H9 (cell line): ENCODE data around the gene ZSWIM6. TPM values are rescaled to one million over a fixed set of nuclear protein-coding genes. Genes with fewer than 3 reads are reported as not detected.

Source experiments
- DNase-seq: peaks from one replicate; pipeline ENCODE4 v3.0.0-alpha.2; 2017
- H2AFZ ChIP-seq: one replicate; pipeline ENCODE4 v1.6.1; 2013; ENCODE audit warnings: mild to moderate bottlenecking, low read length, control low read depth, moderate library complexity
- H2AK5ac ChIP-seq: 2 replicates; pipeline ENCODE4 v1.6.1; 2013; ENCODE audit warnings: low read length, control low read depth, mixed read lengths; ENCODE audit not compliant: insufficient read length
- H2BK120ac ChIP-seq: one replicate; pipeline ENCODE4 v1.6.1; 2013; ENCODE audit warnings: low read depth, mild to moderate bottlenecking, low read length, control low read depth, inconsistent platforms; ENCODE audit not compliant: poor library complexity, severe bottlenecking
- H2BK12ac ChIP-seq: 2 replicates; pipeline ENCODE4 v1.6.1; 2013; ENCODE audit warnings: low read length, control low read depth, mixed read lengths, low read depth; ENCODE audit not compliant: insufficient read length
- H2BK15ac ChIP-seq: 2 replicates; pipeline ENCODE4 v1.6.1; 2013; ENCODE audit warnings: low read depth, low read length, control low read depth
- H2BK20ac ChIP-seq: one replicate; pipeline ENCODE4 v1.6.1; 2013; ENCODE audit warnings: low read depth, mild to moderate bottlenecking, low read length, control low read depth, inconsistent platforms; ENCODE audit not compliant: poor library complexity, severe bottlenecking
- H2BK5ac ChIP-seq: 2 replicates; pipeline ENCODE4 v1.6.1; 2013; ENCODE audit warnings: low read length, control low read depth, mixed read lengths; ENCODE audit not compliant: insufficient read length
- H3K14ac ChIP-seq: 2 replicates; pipeline ENCODE4 v1.6.1; 2013; ENCODE audit warnings: low read length, control low read depth; ENCODE audit not compliant: insufficient read depth
- H3K18ac ChIP-seq: 2 replicates; pipeline ENCODE4 v1.6.1; 2013; ENCODE audit warnings: low read depth, mild to moderate bottlenecking, mixed read lengths, low read length, control low read depth; ENCODE audit not compliant: insufficient read length
- H3K23ac ChIP-seq: 2 replicates; pipeline ENCODE4 v1.6.1; 2013; ENCODE audit warnings: low read length, control low read depth, mixed read lengths, low read depth; ENCODE audit not compliant: insufficient read length
- H3K23me2 ChIP-seq: 2 replicates; pipeline ENCODE4 v1.6.1; 2013; ENCODE audit warnings: low read depth, mild to moderate bottlenecking, mixed read lengths, low read length, control low read depth; ENCODE audit not compliant: insufficient read length, poor library complexity, severe bottlenecking
- H3K27ac ChIP-seq: 2 replicates; pipeline ENCODE4 v1.5.1; 2013; ENCODE audit warnings: low read length, control low read depth, mixed read lengths, low read depth; ENCODE audit not compliant: insufficient read length
- H3K27me3 ChIP-seq: 2 replicates; pipeline ENCODE4 v1.6.1; 2013; ENCODE audit warnings: low read length, control low read depth, inconsistent platforms; ENCODE audit not compliant: insufficient read depth
- H3K4ac ChIP-seq: 2 replicates; pipeline ENCODE4 v1.6.1; 2013; ENCODE audit warnings: low read depth, mild to moderate bottlenecking, control low read depth, inconsistent platforms, low read length, moderate library complexity
- H3K4me1 ChIP-seq: 2 replicates; pipeline ENCODE4 v1.6.1; 2013; ENCODE audit warnings: low read length, control low read depth, inconsistent platforms; ENCODE audit not compliant: insufficient read depth
- H3K4me2 ChIP-seq: 2 replicates; pipeline ENCODE4 v1.6.1; 2013; ENCODE audit warnings: low read length, control low read depth, mixed read lengths; ENCODE audit not compliant: insufficient read length, insufficient read depth
- H3K56ac ChIP-seq: 2 replicates; pipeline ENCODE4 v1.6.1; 2013; ENCODE audit warnings: low read depth, mild to moderate bottlenecking, mixed read lengths, low read length, control low read depth; ENCODE audit not compliant: insufficient read length
- H3K79me1 ChIP-seq: 2 replicates; pipeline ENCODE4 v1.6.1; 2013; ENCODE audit warnings: low read depth, mild to moderate bottlenecking, moderate library complexity, low read length, control low read depth, inconsistent platforms; ENCODE audit not compliant: insufficient read depth, poor library complexity, severe bottlenecking
- H3K79me2 ChIP-seq: 2 replicates; pipeline ENCODE4 v1.6.1; 2013; ENCODE audit warnings: low read length, control low read depth, inconsistent platforms; ENCODE audit not compliant: insufficient read depth
- H3K9ac ChIP-seq: 2 replicates; pipeline ENCODE4 v1.6.1; 2013; ENCODE audit warnings: low read length, control low read depth, mixed read lengths; ENCODE audit not compliant: insufficient read length; ENCODE audit errors: extremely low read depth
- H3K9me3 ChIP-seq: one replicate; pipeline ENCODE4 v1.6.1; 2013; ENCODE audit warnings: low read depth, low read length, inconsistent platforms; ENCODE audit not compliant: control insufficient read depth
- H3T11ph ChIP-seq: one replicate; pipeline ENCODE4 v1.6.1; 2013; ENCODE audit warnings: mild to moderate bottlenecking, low read length, control low read depth, inconsistent platforms
- H4K20me1 ChIP-seq: one replicate; pipeline ENCODE4 v1.6.1; 2013; ENCODE audit not compliant: control insufficient read depth, insufficient read length, insufficient read depth
- H4K5ac ChIP-seq: 2 replicates; pipeline ENCODE4 v1.6.1; 2013; ENCODE audit warnings: low read depth, mild to moderate bottlenecking, mixed read lengths, low read length, control low read depth; ENCODE audit not compliant: insufficient read length
- H4K8ac ChIP-seq: replicated peaks from 2 replicates; pipeline ENCODE4 v1.6.1; 2013; ENCODE audit warnings: low read length, control low read depth, mixed read lengths, low read depth; ENCODE audit not compliant: insufficient read length
- H4K91ac ChIP-seq: 2 replicates; pipeline ENCODE4 v1.6.1; 2013; ENCODE audit warnings: low read depth, mild to moderate bottlenecking, moderate library complexity, mixed read lengths, low read length, control low read depth; ENCODE audit not compliant: insufficient read length
- H3K27ac Mint-ChIP-seq, 3 experiments: 2 replicates in 2 of 3; 3 replicates in 1 of 3; pipeline ENCODE4 v1.8.0; 2020 to 2021; ENCODE audit warnings: mixed read lengths in 3 of 3, mild to moderate bottlenecking in 1 of 3, moderate library complexity in 1 of 3
- H3K27me3 Mint-ChIP-seq: 2 replicates; pipeline ENCODE4 v1.8.0; 2021; ENCODE audit warnings: low read depth, mild to moderate bottlenecking, moderate library complexity, mixed read lengths
- H3K36me3 Mint-ChIP-seq, 3 experiments: 2 replicates in 2 of 3; 3 replicates in 1 of 3; pipeline ENCODE4 v1.8.0; 2020 to 2021; ENCODE audit warnings: low read depth in 3 of 3, mixed read lengths in 3 of 3; ENCODE audit not compliant: insufficient read depth in 1 of 3
- H3K4me1 Mint-ChIP-seq, 2 experiments: 2 replicates each; pipeline ENCODE4 v1.8.0; 2020; ENCODE audit warnings: mixed read lengths in 2 of 2
- H3K4me3 Mint-ChIP-seq, 2 experiments: 2 replicates in 1 of 2; 3 replicates in 1 of 2; pipeline ENCODE4 v1.8.0; 2020 to 2021; ENCODE audit warnings: mild to moderate bottlenecking in 2 of 2, mixed read lengths in 2 of 2, moderate library complexity in 1 of 2
- H3K9me3 Mint-ChIP-seq, 2 experiments: 2 replicates in 1 of 2; 3 replicates in 1 of 2; pipeline ENCODE4 v1.8.0; 2020; ENCODE audit warnings: mild to moderate bottlenecking in 2 of 2, mixed read lengths in 2 of 2, moderate library complexity in 1 of 2
- CTCF ChIP-seq: fragments of 200-600 bp; sonication (generic); conservative IDR thresholded peaks from 3 replicates; pipeline ENCODE4 v1.8.0; 2021; ENCODE audit warnings: antibody characterized with exemption, mild to moderate bottlenecking
- WGBS: extraction: QIAGEN DNeasy Blood & Tissue Kit; methylation state at CpG from one replicate; pipeline ENCODE4 v1.1.7; 2013; ENCODE audit warnings: missing lambda C conversion rate, low lambda C conversion rate, mixed read lengths; ENCODE audit not compliant: insufficient read length; ENCODE audit errors: extremely low coverage; 5-methylcytosine and 5-hydroxymethylcytosine counted together
- total RNA-seq: library from RNA; stranded (reverse); gene quantifications from 2 replicates; pipeline ENCODE4 v1.2.1, GENCODE V29; 2021

Gene ZSWIM6
- total RNA-seq, 1 experiment from 2014 or later = 11.5 TPM

GRCh38 chr5:61465496-61465895, 133.4 kb downstream of the ZSWIM6 start:
- Histone ChIP-seq H4K5ac (no peak overlapping the region), H4K91ac (no peak overlapping the region), H3K14ac (no peak overlapping the region), H3K4me2 (no peak overlapping the region), H2BK120ac (no peak overlapping the region), H3K27ac (no peak overlapping the region), H3K23ac (no peak overlapping the region), H3T11ph (no peak overlapping the region), H2BK12ac (no peak overlapping the region), H3K79me2 (no peaks in the 10 kb centered on the region; the same call in 1 of the 2 replicates), H2BK20ac (no peak overlapping the region), H4K20me1 (no peaks in the 10 kb centered on the region), H2AFZ (no peak overlapping the region), H3K23me2 (no peaks in the 10 kb centered on the region), H3K9ac (no peak overlapping the region), H2BK15ac (no peak overlapping the region), H3K27me3 (no peaks in the 10 kb centered on the region), H2BK5ac (no peak overlapping the region), H3K18ac (no peak overlapping the region), H3K4me1 (peaks cover 4% of the 10 kb centered on the region), H3K79me1 (peaks cover 7% of the 10 kb centered on the region), H3K56ac (no peak overlapping the region), H3K4ac (no peak overlapping the region), H3K9me3 (no peaks in the 10 kb centered on the region), H2AK5ac (no peak overlapping the region), H4K8ac (no peak overlapping the region)
- no peaks in the 10 kb centered on the region; a peak in 1 of 7 replicates for H3K36me3 Mint-ChIP-seq
- H3K27ac Mint-ChIP-seq = no peak overlapping the region
- H3K4me3 Mint-ChIP-seq = no peak overlapping the region
- TF ChIP-seq CTCF = no peak
- no peaks in the 10 kb centered on the region for H3K27me3 Mint-ChIP-seq
- H3K9me3 Mint-ChIP-seq = no peaks in the 10 kb centered on the region
- H3K4me1 Mint-ChIP-seq = peaks cover 23% of the 10 kb centered on the region in 2 experiments
- WGBS = no CpG with 5 or more reads among the region's 1 CpG
- no peak for DNase-seq
